HTERT RPE-1 (cell line): ENCODE measurements around the gene SMC1B.

Experiments used
- in situ Hi-C: fragments of 300-500 bp; cut with MboI; formaldehyde crosslinking; loops from 4 replicates; pipeline ENCODE4 v1.14.3; 2020; ENCODE audit warnings: low sequenced_read_pairs

Gene SMC1B

DNA sequence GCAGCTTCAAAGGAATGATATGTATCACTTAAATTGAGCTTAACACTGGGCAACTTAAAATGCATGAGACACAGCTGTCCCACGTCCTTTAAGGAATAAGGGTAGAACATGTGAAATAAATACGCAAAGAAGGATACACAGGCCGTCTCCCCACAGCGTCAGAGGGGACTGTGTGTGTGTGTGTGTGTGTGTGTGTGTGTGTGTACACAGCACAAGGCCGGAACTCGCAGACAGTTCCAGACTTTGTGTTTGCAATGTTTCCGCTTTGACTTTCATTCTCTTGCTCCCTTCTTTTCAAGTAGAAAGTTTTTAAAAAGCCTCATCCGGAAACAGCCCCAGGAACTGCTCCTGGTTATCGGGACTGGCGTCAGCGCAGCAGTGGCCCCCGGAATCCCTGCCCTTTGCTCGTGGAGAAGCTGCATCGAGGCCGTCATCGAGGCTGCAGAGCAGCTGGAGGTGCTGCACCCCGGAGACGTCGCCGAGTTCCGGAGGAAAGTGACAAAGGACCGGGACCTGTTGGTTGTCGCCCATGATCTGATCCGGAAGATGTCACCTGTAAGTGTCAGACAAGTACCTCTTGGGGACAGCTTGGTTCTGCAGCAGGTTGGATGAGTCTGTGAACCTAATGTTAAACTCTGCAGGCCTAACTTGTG lies 90.4 kb downstream of the SMC1B start:
- in situ Hi-C loops: no loop called here

DNA sequence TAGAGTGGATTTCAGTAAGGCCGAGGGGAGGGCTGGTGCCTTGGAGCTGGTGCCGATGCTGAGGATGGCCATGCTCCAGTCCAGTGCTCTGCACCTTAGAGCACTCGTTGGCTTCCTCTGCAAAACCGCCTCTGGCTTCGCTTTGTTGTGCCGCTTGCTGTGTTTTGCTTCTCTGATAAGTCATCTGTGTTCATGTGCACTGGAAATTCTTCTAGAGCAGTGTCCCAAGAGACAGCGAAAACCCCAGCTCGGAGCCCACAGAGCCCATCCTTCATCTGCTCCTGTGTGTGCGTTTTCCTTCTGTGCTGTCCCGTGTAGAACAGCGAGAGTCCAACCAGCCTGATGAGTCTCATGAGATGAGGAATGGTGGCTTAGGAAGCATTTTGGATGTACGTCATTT lies 91.6 kb downstream of the SMC1B start:
- in situ Hi-C loops: no loop called here

DNA sequence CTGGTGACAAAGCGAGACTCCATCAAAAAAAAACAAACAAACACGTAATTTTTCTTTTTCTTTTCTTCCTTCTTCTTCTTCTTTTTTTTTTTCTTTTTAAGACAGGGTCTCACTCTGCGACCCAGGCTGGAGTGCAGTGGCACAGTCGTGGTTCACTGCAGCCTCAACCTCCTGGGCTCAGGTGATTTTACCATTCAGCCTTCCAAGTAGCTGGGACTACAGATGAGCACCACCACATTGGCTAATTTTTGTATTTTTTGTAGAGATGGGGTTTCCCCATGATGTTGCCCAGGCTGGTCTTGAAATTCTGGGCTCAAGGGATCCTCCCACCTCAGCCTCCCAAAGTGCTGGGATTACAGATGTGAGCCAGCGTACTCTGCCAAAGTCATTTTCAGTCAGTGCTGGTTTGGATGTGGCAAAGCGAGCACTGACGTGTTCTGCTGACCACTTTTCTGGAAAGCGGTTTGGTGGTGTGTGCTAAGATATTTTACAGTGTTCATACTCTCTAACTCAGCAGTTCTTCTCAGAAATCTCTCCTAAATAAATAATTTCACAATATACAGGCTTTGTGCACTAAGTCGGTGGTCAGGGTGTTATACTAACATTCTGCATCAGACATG lies 92.9 kb downstream of the SMC1B start:
- in situ Hi-C loops: no loop called here

DNA sequence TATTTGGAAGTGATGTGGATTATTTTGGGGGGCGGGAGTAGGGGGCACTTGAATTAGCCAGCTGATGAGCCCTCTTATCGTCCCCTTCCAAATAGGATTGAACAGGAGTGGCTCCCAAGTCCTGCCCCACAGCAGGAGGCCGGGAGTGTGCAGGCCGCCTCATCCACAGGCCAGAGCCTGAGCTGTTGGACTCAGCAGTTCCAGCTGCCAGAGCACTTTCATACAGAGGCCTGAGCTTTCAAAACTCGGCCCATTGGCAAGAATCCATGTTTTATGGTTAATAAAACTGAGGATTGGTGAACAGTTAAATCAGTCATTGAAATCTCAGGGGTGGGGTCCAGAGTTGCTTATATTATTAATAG lies 94.1 kb downstream of the SMC1B start:
- in situ Hi-C loops: no loop called here

DNA sequence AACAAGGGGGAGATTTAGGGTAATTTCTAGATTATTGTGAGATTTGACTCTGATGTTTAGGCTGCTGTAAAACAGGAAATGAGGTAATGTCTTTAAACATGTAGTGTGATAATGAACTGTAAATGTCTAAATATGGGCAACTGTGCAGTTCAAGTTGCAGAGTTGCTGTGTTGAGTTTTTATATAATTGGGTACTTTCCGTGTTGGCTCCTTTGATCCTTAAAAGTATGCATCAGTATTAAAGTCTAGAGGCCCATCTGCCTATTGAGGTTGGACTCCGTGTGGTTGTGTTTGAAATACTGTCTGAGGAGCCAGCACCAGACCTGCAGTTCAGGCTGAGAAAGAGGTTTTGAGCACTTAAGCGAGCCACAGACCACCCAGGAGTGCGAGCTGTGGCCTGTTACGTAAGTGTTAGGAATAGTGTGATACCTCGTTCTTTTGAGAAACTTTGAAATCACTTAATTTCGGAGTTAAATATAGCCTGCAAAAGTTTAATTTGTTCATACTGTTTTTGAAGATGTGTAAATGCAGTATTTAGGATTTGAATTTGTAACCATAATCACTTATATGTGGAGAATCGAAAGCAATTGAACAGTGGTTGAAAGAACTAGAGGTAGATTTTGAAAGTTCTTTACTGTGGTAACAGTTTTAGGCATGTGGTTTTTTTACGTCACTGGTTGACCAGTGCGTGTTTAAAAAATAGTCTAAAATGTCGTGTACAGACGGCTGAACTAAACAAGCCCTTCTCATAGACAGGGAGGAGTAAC lies 94.7 kb downstream of the SMC1B start:
- in situ Hi-C loops: no loop called here

DNA sequence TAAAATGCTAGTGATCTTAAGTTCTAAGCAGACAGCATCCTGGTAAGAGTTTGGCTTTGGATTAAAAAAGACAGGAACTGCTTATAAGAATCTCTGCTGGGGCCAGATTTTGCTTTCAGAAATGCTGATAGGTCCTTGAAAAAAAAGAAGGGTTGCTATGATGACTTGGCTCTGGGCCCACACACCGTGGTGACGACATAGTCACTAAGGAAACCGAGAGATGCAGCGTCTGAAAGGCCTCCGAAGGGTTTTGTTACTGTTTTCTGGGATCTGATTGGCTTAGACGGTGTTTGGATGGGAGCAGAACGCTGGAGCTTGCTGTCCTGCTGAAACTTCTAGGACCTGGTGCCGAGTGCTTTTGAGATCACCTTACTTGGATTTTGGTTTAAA lies 95.2 kb downstream of the SMC1B start:
- in situ Hi-C loops: no loop called here

DNA sequence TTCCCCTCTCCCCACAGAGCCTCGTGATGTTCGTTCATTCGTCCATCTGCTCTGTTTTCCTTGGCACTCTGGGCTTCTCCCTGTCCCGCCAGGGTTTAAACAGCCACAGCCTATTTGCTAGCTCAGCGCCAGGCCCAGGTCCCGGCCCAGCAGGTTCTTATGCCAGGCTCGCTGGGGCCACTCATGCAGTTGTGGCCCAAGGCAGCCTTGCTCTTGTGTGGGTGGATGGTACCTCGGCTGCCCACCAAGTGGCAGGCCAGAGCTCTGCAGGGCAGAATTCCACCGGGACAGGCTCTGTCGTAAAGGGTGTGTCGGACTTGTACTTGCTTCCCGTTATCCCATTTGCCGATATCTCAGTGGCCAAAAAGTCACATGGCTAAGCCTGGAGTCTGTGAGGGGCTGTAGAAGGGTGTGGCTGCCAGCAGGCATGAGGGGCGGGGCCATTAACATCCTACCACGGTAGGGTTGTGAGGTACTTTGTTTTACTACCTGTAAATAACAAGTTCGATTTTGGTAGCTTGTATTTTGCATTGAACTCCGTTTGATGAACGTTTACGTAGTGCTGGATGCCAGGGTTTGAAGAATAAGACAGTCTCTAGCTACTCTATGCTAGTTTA lies 95.7 kb downstream of the SMC1B start:
- in situ Hi-C loops: no loop called here

DNA sequence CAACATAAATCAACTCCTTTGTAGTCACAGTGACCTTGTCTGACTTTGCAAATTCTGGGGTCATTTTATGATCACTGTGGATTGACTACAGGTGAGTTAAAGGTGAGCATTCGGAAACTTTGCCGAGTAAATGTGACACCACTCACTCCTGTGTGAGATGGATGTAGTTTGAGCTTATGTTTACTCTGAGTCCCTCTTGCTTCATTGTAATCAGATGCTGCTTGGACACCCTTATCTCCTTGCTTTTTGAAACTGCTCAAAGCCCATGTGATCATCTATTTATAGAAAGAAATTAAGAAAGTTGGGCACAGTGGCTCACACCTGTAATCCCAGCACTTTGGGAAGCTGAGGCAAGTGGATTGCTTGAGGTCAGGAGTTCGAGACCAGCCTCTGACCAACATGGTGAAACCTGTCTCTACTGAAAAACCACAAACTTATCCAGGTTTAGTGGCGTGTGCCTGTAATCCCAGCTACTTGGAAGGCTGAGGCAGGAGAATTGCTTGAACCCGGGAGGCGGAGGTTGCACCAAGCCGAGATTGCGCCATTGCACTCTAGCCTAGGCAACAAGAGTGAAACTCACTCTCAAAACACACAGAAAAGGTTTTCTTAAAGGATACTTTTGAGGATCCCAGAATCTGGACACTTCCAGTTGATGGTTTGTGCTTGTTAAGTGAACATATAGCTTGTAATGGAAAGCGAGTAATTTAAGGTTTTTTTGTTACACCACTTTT lies 96.4 kb downstream of the SMC1B start:
- in situ Hi-C loops: no loop called here

DNA sequence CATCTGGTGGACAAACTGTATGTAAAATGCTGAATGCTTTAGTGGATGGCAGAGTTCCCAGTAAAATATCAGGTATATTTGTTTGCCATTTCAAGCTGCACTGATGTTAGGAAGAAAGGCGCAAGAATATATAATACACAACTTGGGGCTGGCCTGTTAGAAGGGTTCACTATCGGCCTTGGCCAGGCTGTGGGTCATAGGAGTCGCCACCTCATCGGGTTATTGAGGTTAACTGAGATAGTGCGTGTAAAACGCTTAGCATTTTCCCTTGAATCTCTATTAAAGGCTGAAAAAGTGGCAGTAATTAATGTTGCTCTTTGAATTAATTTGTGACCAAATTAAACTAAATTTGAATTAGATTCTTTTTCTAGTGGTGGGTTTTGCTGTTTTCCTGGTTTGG lies 98.6 kb downstream of the SMC1B start:
- in situ Hi-C loops: no loop called here

DNA sequence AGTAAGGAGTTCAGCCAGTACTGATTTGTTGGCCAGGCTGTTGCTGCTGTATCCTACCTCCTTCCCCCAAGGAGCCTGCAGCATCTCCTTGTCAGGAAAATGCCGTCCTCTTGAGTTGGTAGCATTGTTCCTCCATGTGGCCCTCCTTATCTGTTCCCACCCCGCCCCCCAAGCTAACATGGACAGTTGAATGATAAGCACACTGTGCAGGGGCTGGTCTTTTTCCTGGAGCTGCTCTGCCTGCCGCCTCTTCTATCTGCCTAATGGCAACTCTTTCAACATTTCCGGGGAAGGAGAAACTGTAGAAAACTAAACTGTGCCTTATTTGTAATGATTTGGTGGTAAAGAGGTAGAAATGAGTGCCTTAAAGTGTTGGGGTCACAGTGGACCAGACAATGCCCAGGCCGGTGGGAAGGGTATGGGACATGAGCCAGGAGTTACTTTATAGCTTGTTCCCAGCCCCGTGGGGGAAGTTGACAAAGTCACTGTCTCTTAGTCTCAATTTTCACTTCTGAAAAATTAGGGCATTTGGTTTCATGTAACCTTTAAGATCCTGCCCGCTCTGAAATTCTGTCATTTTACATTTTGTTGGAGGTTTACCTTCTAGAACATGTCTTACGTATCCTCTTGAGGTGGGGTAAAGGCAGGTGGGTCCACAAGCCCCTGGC lies 99.2 kb downstream of the SMC1B start:
- in situ Hi-C loops: no loop called here

DNA sequence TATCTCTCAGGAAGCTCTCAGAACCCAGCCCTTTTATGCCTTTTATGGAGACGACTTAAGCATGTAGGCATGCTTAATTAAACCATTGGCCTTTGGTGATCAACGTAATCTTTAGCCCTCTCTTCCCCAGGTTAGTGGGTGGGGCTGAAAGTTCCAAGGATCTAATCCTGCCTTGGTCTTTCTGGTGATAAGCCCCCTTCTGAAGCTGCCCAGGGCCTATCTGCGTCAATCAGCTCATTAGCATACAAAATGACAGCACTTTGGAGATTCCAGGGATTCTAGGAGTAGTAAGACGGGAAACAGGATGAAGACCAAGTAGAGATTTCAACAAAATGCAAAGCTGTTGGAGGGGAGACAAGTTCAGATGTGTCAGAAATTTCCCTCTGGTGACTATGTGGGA lies 100.5 kb downstream of the SMC1B start:
- in situ Hi-C loops: no loop called here

DNA sequence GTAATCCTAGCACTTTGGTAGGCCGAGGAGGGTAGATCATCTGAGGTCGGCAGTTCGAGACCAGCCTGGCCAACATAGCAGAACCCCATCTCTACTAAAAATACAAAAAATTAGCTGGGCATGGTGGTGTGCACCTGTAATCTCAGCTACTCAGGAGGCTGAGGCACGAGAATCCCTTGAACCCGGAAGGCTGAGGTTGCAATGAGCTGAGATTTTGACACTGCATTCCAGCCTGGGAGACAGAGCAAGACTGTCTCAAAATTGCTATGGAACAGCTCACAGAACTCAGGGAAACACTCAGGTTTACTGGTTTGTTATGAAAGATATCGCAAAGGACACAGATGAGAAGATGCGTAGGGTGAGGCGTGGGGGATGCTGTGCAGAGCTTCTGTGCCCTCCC lies 101.0 kb downstream of the SMC1B start:
- in situ Hi-C loops: no loop called here

DNA sequence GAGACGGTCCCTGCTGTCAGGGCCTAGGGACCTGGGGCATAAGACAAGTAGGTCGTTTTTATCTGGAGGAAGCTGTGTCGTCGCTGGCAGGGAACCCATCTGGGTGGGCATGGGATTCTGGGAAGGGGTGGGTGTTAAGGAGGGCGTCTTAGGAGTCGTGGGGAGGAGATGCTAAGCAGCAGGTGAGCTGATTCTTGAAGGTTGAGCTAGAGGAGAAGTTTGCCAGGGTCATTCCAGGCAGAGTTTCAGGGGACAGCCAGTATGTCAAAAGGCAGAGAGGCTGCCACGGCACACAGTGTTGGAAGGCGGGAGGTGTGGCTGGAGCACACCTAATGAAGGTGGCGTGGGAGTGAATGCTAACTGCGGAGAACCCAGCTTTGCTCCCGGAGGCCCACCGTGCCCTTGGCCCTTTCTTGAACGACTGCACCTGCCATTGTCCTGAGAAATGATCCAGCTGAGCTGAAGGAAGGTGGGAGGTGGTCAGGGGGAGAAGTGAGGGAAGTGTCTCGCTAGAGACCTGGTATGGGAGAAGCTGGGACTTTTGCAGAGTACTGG lies 102.3 kb downstream of the SMC1B start:
- in situ Hi-C loops: no loop called here

DNA sequence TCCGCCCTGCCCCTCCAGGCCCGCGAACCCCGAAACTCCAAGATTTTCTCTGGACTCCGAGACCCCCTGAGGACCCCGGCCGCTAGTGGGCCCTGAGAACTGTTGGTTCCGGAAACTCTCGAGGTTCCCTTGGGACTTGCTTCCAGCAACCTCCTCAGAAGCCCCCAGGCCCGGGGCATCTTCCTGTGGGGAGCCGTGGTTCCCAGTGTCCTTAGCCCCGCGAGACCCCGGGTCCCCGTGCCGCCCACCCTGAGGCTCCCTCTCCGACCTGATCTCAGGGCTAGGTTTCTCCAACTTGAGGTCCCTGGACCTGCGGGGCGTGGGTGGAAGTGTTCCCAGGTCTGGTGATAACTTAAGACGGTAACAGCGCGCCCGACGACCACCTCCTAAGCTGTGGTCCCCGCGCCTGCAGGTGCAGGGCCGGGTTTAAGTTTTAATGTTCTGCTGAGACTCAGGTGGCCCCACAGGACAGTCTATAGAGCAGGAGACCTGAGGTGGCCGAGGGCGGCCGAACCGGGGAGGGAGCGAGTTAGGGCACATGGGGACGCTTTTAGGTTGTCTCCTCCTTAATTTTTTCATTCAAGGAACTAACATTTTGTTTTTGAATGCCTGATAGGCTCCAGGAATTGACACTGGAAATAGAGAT lies 102.9 kb downstream of the SMC1B start:
- in situ Hi-C loops: no loop called here

DNA sequence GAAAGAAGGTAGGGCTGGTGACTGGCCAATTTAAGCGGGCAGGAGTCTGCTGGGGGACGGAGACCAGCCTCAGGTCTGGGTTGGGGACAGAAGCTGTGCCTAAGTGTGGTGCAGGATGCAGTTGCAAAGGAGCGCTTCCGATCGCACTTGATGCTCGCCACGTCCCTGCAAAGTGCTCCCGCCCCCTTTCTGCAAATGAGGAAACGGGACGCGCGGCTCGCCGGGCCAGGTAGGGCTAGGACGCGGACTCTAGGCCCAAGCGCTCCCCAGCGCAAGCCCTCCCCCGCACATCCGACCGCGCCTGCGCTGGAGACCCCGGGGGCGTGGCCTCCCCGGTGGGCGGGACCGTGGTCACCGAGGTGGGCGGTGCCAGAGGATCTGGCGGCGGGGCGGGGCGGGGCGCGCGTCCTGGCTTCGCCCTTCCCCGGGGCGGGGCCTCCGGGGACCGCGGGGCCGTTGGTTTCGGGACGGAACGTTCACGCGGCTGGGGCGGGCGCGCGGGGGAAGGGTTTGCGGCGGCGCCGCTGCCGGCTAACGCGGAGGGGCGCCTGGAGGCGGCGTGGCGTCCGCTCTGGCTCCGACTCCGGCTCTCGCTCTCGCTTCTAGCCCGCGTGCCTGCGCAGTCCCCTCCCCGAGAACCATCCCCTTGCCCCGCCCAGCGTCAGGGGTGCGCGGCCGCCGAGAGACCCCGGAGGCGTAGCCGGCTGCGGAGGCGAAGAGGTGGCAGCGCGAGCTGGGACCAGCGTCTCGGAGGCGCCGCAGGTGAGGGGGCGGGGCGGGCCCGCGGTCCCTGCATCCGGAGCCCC lies 103.8 kb downstream of the SMC1B start, which contains the start of gene FAM118A:
FAM118A (plus strand) TSS at position 513 of the 806 bp plus-strand sequence. CDS start 12,446 bp downstream, outside the sequence.
- in situ Hi-C loops: no loop called here

DNA sequence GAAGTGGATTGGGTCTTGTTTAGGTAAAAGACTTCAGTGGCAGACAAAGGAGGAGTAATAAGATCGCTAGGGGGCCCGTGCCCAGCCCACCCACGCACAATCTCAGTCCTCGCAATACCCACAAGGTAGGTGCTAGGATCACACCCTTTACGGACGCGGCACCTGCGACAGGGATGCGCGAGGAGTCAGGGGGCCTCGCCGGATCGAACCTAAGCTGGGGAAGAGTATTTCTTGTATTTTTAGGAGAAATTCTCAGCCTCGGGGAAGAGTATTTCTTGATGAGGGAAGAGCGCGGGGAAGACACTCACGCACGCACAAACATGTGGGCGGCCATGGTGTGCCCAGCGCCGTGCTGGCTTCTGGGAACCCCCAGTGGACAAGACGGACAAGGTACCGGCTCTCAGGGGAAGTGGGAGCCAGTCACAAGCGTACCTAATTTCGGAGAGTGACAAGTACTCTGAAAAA lies 104.4 kb downstream of the SMC1B start:
- in situ Hi-C loops: no loop called here

DNA sequence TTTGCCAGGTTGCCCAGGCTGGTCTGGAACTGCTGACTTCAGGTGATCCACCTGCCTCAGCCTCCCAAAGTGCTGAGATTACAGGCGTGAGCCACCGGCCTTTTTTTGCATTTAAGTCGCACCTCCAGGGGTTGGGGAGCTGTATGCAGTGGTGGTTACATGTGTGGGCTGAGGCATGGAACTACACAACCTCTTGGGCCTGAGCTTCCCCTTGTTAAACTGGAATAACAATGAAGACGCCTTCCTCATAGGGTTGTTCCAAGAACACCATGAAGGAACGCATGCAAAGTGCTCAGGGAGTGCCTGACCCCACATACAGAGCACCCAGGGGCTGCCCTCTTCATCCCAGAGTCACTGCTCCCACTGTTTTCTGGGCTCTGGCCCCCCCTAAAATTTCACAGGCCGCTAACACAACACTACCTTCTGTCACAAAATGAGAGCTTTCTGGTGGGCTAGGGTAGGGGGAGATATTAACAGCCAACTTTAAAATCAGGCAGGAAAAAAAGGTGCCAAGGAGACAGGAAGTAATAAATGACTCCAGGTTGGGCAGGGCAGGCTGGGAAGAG lies 104.9 kb downstream of the SMC1B start:
- in situ Hi-C loops: no loop called here

DNA sequence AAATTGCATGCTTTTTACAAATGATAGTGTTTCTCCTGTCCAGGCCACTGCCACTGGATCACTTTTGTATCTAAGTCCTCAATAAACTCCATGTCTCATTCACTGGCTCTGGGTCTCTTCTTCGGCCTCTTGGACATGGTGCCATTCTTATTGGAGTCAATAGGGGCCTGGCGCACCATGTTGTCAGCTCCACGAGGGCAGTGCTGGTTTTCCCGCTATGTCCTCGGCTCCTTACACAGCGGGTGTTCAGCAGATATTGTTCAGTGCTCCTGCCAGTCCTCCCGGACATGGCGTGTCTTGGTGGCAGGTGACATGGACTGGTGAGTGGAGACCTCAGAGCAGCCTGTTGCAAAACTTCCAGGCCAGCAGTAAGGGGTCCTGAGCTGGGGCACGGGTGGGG lies 107.3 kb downstream of the SMC1B start:
- in situ Hi-C loops: no loop called here
